ENCODE measurements around the gene RBM3.

- TF ChIP-seq, protein P1, sequence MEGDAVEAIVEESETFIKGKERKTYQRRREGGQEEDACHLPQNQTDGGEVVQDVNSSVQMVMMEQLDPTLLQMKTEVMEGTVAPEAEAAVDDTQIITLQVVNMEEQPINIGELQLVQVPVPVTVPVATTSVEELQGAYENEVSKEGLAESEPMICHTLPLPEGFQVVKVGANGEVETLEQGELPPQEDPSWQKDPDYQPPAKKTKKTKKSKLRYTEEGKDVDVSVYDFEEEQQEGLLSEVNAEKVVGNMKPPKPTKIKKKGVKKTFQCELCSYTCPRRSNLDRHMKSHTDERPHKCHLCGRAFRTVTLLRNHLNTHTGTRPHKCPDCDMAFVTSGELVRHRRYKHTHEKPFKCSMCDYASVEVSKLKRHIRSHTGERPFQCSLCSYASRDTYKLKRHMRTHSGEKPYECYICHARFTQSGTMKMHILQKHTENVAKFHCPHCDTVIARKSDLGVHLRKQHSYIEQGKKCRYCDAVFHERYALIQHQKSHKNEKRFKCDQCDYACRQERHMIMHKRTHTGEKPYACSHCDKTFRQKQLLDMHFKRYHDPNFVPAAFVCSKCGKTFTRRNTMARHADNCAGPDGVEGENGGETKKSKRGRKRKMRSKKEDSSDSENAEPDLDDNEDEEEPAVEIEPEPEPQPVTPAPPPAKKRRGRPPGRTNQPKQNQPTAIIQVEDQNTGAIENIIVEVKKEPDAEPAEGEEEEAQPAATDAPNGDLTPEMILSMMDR (IDR thresholded peaks at IDR 0.05; ENCODE audit: low read depth, low read length): no peak
- TF ChIP-seq EZH2phosphoT487 (IDR thresholded peaks at IDR 0.05; ENCODE audit: low read depth): no peak
These were observed 43.5 kb downstream of the RBM3 start for GRCh38 chrX:48617542-48618340.
